MG63 (cell line): Measurements from ENCODE around the gene RAB3IP. TPM values are rescaled to one million over a fixed set of nuclear protein-coding genes. Genes with fewer than 3 reads are reported as not detected.
"Not testable (repeated sequence)": the region's sequence is repeated elsewhere in the genome, so short reads cannot be mapped to it uniquely, and the experiment has no call there.

Experiments used
- DNase-seq: peaks from one replicate; pipeline ENCODE4 v3.0.0-alpha.2; 2020
- H3K27me3 ChIP-seq: fragments of 250-450 bp; sonication (Bioruptor Pico); 2 replicates; pipeline ENCODE4 v1.5.1; 2020; ENCODE audit warnings: mild to moderate bottlenecking, moderate library complexity
- H3K36me3 ChIP-seq: fragments of 250-450 bp; sonication (Bioruptor Pico); 2 replicates; pipeline ENCODE4 v1.5.1; 2020; ENCODE audit warnings: mild to moderate bottlenecking, moderate library complexity
- H3K4me3 ChIP-seq: fragments of 250-450 bp; sonication (Bioruptor Pico); 2 replicates; pipeline ENCODE4 v1.5.1; 2020; ENCODE audit warnings: mild to moderate bottlenecking, moderate library complexity
- H3K9me3 ChIP-seq: fragments of 250-450 bp; sonication (Bioruptor Pico); 2 replicates; pipeline ENCODE4 v1.5.1; 2020; ENCODE audit warnings: mild to moderate bottlenecking, moderate library complexity
- total RNA-seq: library from RNA; depleted of rRNA; stranded (reverse); fragments of >200 nt; shearing (Covaris generic); gene quantifications from 2 replicates; pipeline ENCODE4 v1.2.3, GENCODE V29; 2014; ENCODE audit warnings: low replicate concordance; rRNA removed

The RAB3IP gene
- total RNA-seq, 1 experiment from 2014 or later: 9.9 TPM

DNA sequence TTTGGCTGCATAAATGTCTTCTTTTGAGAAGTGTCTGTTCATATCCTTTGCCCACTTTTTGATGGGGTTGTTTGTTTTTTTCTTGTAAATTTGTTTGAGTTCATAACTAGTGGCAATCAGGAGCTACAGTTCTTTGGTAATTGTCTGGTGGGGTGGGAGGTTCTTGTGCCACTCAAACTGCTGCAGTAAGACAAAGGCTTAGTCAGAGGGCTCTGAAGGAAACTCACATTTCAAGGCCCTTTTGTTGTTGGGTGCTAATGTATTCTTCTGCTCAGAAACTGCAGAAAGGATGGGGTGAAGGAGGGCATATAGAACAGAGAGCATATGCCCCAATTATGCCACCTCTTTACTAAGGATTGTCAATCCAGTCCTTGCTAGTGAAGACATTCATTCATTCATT lies 108.3 kb downstream of the RAB3IP start:
- H3K9me3 ChIP-seq: no peaks in the 10 kb centered on the region
- H3K36me3 ChIP-seq: no peaks in the 10 kb centered on the region
- H3K4me3 ChIP-seq: no peak overlapping the region
- H3K27me3 ChIP-seq: no peaks in the 10 kb centered on the region
- no peak for DNase-seq

DNA sequence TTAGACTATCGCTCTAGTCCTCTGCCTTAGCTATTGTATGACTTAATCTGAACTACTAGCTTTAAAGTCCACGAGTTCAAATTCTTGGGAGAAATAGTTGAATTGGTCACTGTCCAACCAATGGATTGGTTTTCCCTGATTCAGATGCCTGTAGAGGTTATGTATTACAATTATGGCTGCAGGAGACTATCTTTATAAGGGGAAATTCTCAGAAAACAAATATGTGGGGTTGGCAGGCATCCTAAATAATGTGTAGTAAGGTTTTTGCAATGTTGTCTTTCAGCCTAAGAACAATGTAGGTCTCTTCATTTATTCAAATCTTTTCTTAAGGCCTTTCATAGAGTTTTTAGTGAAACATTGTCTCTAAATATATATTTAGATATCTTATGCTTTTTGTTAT lies 113.3 kb downstream of the RAB3IP start:
- peaks cover 3% of the 10 kb centered on the region; the same call in 1 of the 2 replicates for H3K9me3 ChIP-seq
- DNase-seq: no peak
- no peaks in the 10 kb centered on the region for H3K36me3 ChIP-seq

DNA sequence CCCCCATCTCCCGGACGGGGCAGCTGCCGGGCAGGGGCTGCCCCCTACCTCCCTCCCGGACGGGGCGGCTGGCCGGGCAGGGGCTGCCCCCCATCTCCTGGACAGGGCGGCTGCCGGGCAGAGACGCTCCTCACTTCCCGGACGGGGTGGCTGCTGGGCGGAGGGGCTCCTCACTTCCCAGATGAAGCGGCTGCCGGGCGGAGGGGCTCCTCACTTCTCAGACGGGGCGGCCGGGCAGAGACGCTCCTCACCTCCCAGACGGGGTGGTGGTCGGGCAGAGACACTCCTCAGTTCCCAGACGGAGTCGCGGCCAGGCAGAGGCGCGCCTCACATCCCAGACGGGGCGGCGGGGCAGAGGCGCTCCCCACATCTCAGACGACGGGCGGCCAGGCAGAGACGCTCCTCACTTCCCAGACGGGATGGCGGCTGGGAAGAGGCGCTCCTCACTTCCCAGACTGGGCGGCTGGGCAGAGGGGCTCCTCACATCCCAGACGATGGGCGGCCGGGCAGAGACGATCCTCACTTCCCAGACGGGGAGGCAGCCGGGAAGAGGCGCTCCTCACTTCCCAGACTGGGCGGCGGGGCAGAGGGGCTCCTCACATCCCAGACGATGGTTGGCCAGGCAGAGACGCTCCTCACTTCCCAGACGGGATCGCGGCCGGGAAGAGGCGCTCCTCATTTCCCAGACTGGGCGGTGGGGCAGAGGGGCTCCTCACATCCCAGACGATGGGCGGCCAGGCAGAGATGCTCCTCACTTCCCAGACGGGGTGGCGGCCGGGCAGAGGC lies 114.7 kb downstream of the RAB3IP start:
- not testable (repeated sequence) for H3K4me3 ChIP-seq, DNase-seq, H3K27me3 ChIP-seq, H3K36me3 ChIP-seq, H3K9me3 ChIP-seq

More for the DNA sequence above, 113.3 kb downstream of the RAB3IP start:
- Histone ChIP-seq H3K27me3 (no peaks in the 10 kb centered on the region), H3K4me3 (no peak overlapping the region)

DNA sequence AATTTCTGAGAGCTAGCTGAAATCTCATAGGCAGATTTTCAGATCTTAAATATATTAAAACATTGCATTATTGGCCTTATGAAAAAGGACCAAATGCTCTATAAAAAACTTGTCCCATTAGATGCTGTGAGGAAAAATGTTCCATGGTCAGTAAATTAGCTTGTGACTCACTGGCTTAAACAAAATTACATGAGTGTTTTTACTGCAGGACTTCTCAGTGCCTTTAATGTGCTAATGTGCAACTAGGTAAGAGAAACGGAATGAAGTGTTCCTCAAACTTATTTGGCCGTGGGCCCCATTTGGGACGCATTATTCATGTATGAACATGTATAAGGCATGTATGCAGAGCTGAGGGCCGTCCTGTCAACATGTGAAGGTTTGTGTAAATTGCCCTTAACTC lies 128.0 kb downstream of the RAB3IP start:
- H3K36me3 ChIP-seq: no peaks in the 10 kb centered on the region
- DNase-seq: no peak
- H3K27me3 ChIP-seq: no peaks in the 10 kb centered on the region
- H3K9me3 ChIP-seq: no peaks in the 10 kb centered on the region
- H3K4me3 ChIP-seq: no peak overlapping the region

DNA sequence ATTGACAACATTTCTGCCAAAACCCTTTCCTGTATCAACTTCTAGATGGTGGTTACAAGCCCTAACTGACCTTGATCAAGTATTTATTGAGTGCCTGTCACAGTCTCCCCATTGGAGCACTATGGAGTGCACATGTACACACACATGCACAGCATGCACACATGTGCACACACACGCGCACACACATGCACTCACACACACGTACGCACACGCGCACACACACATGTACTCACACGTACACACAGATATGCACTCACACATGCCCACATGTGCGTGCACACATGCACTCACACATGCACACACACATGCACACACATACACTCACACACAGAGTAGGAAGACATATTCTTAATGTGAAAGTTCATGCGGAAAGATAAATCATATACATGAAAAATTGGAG lies 130.0 kb downstream of the RAB3IP start:
- H3K36me3 ChIP-seq: no peaks in the 10 kb centered on the region
- H3K4me3 ChIP-seq: no peak overlapping the region
- no peaks in the 10 kb centered on the region for H3K27me3 ChIP-seq
- no peak for DNase-seq
- no peaks in the 10 kb centered on the region for H3K9me3 ChIP-seq

DNA sequence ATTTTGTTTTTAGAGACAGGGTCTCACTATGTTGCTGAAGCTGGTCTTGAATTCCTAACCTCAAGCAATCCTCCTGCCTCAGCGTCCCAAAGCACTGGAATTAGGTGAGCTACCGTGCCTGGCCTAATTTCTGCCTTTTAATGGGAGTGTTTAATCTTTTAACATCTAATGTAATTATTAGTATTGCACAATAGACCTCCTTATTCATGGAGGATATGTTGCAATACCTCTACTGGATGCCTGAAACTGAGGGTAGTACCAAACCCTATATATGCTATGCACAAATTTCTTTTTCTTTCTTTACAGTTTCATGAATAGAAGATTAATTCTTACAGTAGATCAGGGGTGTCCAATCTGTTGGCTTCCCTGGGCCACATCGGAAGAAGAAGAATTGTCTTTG lies 134.1 kb downstream of the RAB3IP start:
- H3K27me3 ChIP-seq: no peaks in the 10 kb centered on the region
- no peak for DNase-seq
- no peaks in the 10 kb centered on the region for H3K36me3 ChIP-seq
- no peaks in the 10 kb centered on the region for H3K9me3 ChIP-seq
- no peak overlapping the region for H3K4me3 ChIP-seq

Other genes starting within 250 kb of the RAB3IP start
- gene CCT2, start 153.4 kb upstream of the RAB3IP start, total RNA-seq: 533 and 548 TPM in 2 replicates
- gene LRRC10, start 128.0 kb upstream of the RAB3IP start, total RNA-seq: not detected in 2 replicates
- 0.59 TPM in 1 of 2 replicates, not detected in the other for gene BEST3, start 39.6 kb upstream of the RAB3IP start, total RNA-seq
- gene MYRFL, start 86.4 kb downstream of the RAB3IP start, total RNA-seq: not detected in 2 replicates